ENCODE results near the gene VWA3B. TPM values are rescaled to one million over a fixed set of nuclear protein-coding genes. Genes with fewer than 3 reads are reported as not detected.

Gene VWA3B
- total and polyA plus RNA-seq, 8 donors: 1.0 to 7.8 (median 4.6) TPM; not detected in 1

DNA sequence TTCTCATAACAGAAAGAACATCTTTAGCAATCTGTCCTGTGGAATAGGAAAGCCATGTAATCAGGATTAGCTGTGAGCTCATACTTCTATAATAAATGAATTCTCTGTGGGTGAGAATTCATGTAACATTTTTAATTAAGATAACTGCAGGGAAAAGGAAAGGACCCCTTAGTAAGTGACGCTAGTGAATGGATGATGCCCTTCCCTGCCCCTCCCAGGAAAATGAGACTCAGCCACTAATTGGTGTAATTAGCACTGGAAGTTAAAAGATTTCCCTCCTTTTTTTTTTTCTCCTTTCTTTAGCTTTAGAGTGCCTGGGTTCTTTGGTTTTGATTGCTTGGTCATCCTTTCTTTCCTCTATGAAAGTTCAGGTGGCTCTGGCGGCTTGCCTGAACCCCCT lies 90.3 kb downstream of the VWA3B start:
- Histone ChIP-seq H3K27ac (no peak overlapping the region), H3K27me3 (peaks cover 4 to 77% of the 10 kb centered on the region in 2 donors), H3K9me3 (no peaks in the 10 kb centered on the region), H3K4me3 (no peak overlapping the region), H3K36me3 (no peaks in the 10 kb centered on the region), H3K4me1 (no peaks in the 10 kb centered on the region)
- TF ChIP-seq, protein P1, sequence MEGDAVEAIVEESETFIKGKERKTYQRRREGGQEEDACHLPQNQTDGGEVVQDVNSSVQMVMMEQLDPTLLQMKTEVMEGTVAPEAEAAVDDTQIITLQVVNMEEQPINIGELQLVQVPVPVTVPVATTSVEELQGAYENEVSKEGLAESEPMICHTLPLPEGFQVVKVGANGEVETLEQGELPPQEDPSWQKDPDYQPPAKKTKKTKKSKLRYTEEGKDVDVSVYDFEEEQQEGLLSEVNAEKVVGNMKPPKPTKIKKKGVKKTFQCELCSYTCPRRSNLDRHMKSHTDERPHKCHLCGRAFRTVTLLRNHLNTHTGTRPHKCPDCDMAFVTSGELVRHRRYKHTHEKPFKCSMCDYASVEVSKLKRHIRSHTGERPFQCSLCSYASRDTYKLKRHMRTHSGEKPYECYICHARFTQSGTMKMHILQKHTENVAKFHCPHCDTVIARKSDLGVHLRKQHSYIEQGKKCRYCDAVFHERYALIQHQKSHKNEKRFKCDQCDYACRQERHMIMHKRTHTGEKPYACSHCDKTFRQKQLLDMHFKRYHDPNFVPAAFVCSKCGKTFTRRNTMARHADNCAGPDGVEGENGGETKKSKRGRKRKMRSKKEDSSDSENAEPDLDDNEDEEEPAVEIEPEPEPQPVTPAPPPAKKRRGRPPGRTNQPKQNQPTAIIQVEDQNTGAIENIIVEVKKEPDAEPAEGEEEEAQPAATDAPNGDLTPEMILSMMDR (IDR thresholded peaks at IDR 0.05): no peak
- no peak for ATAC-seq
- intact Hi-C loops (cut with DNase I): no loop called here
- DNase-seq: no peak

DNA sequence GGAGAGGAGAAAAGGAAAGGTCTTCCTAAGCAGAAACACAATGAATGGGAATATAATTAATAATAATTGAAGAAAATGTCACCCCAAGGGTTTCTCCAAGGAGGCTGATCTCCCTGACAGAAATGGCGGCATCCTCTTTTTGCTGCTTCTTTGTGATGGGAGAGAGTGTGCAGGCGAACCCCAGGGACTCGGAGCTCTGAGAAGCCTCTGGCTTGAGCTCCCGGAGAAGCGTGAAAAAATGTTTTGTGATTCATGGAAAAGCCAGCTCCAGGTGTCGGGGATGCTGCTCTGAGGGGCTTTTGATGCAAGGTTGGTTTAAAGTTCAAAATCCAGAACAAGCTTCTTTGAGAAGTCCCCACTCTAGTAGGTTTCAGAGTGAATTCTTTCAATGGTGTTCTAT lies 91.0 kb downstream of the VWA3B start:
- no peak overlapping the region for H3K27ac ChIP-seq
- H3K9me3 ChIP-seq: no peaks in the 10 kb centered on the region
- H3K36me3 ChIP-seq: no peaks in the 10 kb centered on the region
- ATAC-seq (no peak), DNase-seq (no peak)
- peaks cover 4 to 74% of the 10 kb centered on the region in 2 donors for H3K27me3 ChIP-seq
- intact Hi-C loops (cut with DNase I): no loop called here
- no peak overlapping the region for H3K4me3 ChIP-seq
- TF ChIP-seq, protein P1 (IDR thresholded peaks at IDR 0.05): no peak
- H3K4me1 ChIP-seq: no peaks in the 10 kb centered on the region

DNA sequence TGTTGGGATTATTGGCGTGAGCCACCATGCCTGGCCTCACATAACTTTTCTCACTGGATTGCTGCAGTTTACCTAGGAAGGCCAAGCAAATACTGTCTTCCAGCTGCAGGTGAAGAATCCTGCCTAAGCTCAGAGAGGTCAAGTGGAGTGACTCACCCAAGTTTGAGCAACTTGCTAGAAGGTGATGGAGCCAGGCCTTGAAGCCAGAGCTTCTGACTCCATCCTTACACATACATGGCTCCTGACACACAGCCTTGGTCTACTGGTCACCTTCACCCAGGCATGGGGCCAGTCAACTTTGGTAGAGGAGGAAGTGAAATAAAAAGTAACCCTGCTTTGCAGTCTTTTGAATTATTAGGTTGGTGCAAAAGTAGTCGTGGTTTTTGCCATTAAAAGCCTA lies 93.5 kb downstream of the VWA3B start:
- no peak overlapping the region for H3K27ac ChIP-seq
- no peak for DNase-seq
- no peak overlapping the region for H3K4me3 ChIP-seq
- no peaks in the 10 kb centered on the region for H3K4me1 ChIP-seq
- H3K36me3 ChIP-seq: no peaks in the 10 kb centered on the region
- intact Hi-C loops (cut with DNase I): no loop called here
- no peaks in the 10 kb centered on the region for H3K9me3 ChIP-seq
- no peak for ATAC-seq
- peaks cover 4 to 53% of the 10 kb centered on the region in 2 donors for H3K27me3 ChIP-seq
- TF ChIP-seq, protein P1 (IDR thresholded peaks at IDR 0.05): no peak

DNA sequence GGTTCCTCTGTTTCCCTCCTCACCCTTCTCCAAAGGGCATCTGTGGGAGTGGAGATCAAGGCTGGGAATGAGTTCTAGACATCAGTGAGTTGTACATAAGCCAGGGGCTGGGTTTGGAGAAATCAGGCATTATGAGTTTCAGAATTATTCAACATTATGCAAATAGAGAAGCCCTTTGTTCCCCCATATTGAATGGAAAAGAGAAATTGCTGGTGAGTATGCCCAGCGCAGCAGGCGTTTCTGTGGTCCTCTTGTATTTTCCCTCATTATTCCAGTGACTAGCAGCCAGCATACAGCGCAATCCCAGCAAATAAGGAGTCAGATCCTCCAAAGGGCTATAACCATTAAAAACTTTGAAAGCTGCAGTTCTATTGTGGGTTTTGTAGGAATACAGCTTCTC lies 94.4 kb downstream of the VWA3B start:
- ATAC-seq (no peak), DNase-seq (no peak)
- Histone ChIP-seq H3K27ac (no peak overlapping the region), H3K9me3 (no peaks in the 10 kb centered on the region), H3K36me3 (no peaks in the 10 kb centered on the region), H3K4me3 (no peak overlapping the region), H3K27me3 (peaks cover 4 to 48% of the 10 kb centered on the region in 2 donors), H3K4me1 (no peaks in the 10 kb centered on the region)
- intact Hi-C loops (cut with DNase I): no loop called here
- TF ChIP-seq, protein P1 (IDR thresholded peaks at IDR 0.05): no peak

DNA sequence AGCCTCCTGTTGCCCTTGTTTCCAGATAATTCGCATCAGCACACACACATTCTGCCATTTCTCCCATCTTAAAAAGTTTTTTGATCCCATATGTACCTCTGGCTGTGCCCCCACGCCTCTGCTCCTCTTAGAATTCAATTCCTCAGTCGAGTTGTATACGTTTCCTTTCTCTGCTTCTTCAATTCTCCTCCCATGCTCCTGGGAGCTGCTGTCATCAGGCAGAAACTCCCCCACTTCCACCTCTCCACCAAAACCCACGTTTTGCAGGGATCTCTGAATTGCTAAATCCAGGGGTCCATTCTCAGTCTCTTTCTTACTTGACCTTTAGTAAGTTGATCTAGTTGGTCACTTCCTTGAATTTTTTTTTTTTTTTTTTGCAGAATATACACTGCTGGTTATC lies 98.8 kb downstream of the VWA3B start:
- no peak for DNase-seq
- H3K9me3 ChIP-seq: no peaks in the 10 kb centered on the region
- no peak overlapping the region for H3K4me3 ChIP-seq
- intact Hi-C loops (cut with DNase I): no loop called here
- no peak for ATAC-seq
- no peak overlapping the region for H3K27ac ChIP-seq
- no peaks in the 10 kb centered on the region for H3K36me3 ChIP-seq
- H3K27me3 ChIP-seq: peaks cover 0 to 6% of the 10 kb centered on the region in 2 donors
- H3K4me1 ChIP-seq: no peaks in the 10 kb centered on the region
- TF ChIP-seq, protein P1 (IDR thresholded peaks at IDR 0.05): no peak
